SH-SY5Y (cell line): ENCODE measurements around the gene RBM33.

ENCODE experiments used
- GATA2 ChIP-seq: IDR thresholded peaks from 2 replicates; pipeline ENCODE4 v1.6.1; 2011; ENCODE audit warnings: mild to moderate bottlenecking, low read depth, low read length
- GATA3 ChIP-seq: IDR thresholded peaks from 2 replicates; pipeline ENCODE4 v1.6.1; 2011; ENCODE audit warnings: low read depth, mild to moderate bottlenecking, low read length, moderate library complexity

- TF ChIP-seq GATA3 (no peak), GATA2 (no peak)
These were observed 5.1 kb downstream of the RBM33 start for GRCh38 chr7:155649588-155649987.
